RWPE1 (cell line): ENCODE results near the gene HNRNPH1.
A peak's percentile ranks its signal among the peaks of the same experiment; 100 is the strongest.

Experiments used
- CTCF ChIA-PET: fragments of 350-600 bp; sonication (Branson Sonifier 250); formaldehyde crosslinking; extraction: SDS; loops from one replicate; lab custom pipeline; 2021; lab: Yijun Ruan, JAX
- POLR2A ChIA-PET: fragments of 400-600 bp; formaldehyde crosslinking; extraction: SDS; loops from one replicate; lab custom pipeline; 2020; ENCODE audit warnings: antibody characterized with exemption; ENCODE audit not compliant: low non-redundant PET; lab: Yijun Ruan, JAX
- DNase-seq: peaks from one replicate; pipeline ENCODE4 v3.0.0; 2012; ENCODE audit warnings: low spot score
- H3K27ac ChIP-seq: fragments of 450-650 bp; 2 replicates; pipeline ENCODE4 v1.5.1; 2017
- TF ChIP-seq, protein P1 (sequence below): fragments of 450-650 bp; conservative IDR thresholded peaks from 2 replicates; pipeline ENCODE4 v1.5.1; 2017; ENCODE audit warnings: low read depth, mild to moderate bottlenecking

HNRNPH1 gene

GRCh38 chr5:179620703-179621350 lies 2.6 kb downstream of the HNRNPH1 start:
- CTCF ChIA-PET: no interaction called here
- DNase-seq: no peak
- H3K27ac ChIP-seq: no peak overlapping the region
- POLR2A ChIA-PET: no interaction called here
- TF ChIP-seq, protein P1, sequence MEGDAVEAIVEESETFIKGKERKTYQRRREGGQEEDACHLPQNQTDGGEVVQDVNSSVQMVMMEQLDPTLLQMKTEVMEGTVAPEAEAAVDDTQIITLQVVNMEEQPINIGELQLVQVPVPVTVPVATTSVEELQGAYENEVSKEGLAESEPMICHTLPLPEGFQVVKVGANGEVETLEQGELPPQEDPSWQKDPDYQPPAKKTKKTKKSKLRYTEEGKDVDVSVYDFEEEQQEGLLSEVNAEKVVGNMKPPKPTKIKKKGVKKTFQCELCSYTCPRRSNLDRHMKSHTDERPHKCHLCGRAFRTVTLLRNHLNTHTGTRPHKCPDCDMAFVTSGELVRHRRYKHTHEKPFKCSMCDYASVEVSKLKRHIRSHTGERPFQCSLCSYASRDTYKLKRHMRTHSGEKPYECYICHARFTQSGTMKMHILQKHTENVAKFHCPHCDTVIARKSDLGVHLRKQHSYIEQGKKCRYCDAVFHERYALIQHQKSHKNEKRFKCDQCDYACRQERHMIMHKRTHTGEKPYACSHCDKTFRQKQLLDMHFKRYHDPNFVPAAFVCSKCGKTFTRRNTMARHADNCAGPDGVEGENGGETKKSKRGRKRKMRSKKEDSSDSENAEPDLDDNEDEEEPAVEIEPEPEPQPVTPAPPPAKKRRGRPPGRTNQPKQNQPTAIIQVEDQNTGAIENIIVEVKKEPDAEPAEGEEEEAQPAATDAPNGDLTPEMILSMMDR: no peak

DNA sequence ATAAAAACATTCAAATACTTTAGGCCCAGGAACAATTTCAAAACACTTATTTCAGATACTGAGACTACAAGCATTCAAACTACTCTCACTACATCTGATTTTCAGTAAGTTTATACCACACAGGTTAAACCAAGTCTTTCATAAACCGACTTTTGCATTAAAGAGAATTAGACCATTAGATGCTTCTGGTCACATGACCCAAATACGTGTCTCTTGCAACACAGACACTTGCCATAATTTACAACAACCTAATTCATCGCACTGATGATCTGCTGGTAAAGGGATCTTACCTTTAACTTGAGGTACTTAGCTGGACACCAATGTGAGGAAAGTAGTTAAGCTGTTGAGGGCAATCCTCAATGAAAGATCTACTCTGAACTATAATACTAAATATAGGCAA lies 3.2 kb downstream of the HNRNPH1 start:
- no peak overlapping the region for H3K27ac ChIP-seq
- no peak for DNase-seq
- TF ChIP-seq, protein P1: no peak
- ChIA-PET CTCF (no interaction called here), POLR2A (no interaction called here)

DNA sequence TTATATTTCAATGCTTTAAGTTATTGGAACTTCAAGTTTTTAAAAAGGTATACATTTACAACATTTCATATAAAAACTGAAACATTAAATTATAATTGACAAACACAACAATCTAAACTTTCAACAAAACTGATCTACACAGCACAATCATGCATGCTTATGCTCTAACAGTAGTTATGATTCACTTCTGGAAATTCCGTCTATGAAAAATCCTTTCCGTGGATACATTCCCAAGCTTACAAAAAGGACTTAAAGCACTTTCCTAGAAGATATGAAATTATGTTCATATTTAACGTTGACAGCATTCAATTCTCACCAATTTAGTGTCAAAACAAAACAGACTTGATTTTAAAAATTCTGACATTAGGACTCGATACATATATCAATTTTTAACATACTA lies 3.7 kb downstream of the HNRNPH1 start:
- CTCF ChIA-PET: no interaction called here
- DNase-seq: no peak
- POLR2A ChIA-PET: no interaction called here
- H3K27ac ChIP-seq: no peak overlapping the region
- TF ChIP-seq, protein P1: no peak

GRCh38 chr5:179618923-179619554 lies 4.4 kb downstream of the HNRNPH1 start:
- CTCF ChIA-PET: no interaction called here
- POLR2A ChIA-PET: no interaction called here
- no peak overlapping the region for H3K27ac ChIP-seq
- DNase-seq: no peak
- TF ChIP-seq, protein P1: no peak

GRCh38 chr5:179617930-179618329 lies 5.5 kb downstream of the HNRNPH1 start:
- no peak for DNase-seq
- CTCF ChIA-PET: no interaction called here
- TF ChIP-seq, protein P1: no peak
- no peak overlapping the region for H3K27ac ChIP-seq
- POLR2A ChIA-PET: no interaction called here

- TF ChIP-seq, protein P1: no peak
- no peak for DNase-seq
- CTCF ChIA-PET: no interaction called here
- H3K27ac ChIP-seq: peak overlapping the region; percentile 30; the same call in 1 of the 2 replicates
- POLR2A ChIA-PET: no interaction called here
Measured at GRCh38 chr5:179616002-179616594, 7.4 kb downstream of the HNRNPH1 start.
